ENCODE measurements around the gene SLC24A3.

SLC24A3 gene

GRCh38 chr20:19295076-19295475 lies 82.6 kb downstream of the SLC24A3 start:
- no peaks in the 10 kb centered on the region for H3F3A ChIP-seq (ENCODE audit: control insufficient read depth, insufficient read depth)
- H3K9me3 ChIP-seq (ENCODE audit: control insufficient read depth, insufficient read depth, low read length), result no peaks in the 10 kb centered on the region
- TF ChIP-seq CTCF (IDR thresholded peaks at IDR 0.05; ENCODE audit: low read depth, low read length, poor library complexity, severe bottlenecking) (no peak), EZH2phosphoT487 (IDR thresholded peaks at IDR 0.05; ENCODE audit: borderline replicate concordance, low read length) (no peak)
- H3K4me2 ChIP-seq (ENCODE audit: low read length), result no peak overlapping the region
- no peaks in the 10 kb centered on the region for H4K20me1 ChIP-seq (ENCODE audit: control insufficient read depth, insufficient read depth, low read depth, low read length)
- H3K36me3 ChIP-seq (ENCODE audit: control insufficient read depth, low read length), result no peaks in the 10 kb centered on the region
- no peaks in the 10 kb centered on the region for H3K4me1 ChIP-seq (ENCODE audit: control insufficient read depth, low read length)
- no peak overlapping the region for H3K4me3 ChIP-seq (ENCODE audit: low read length)
- no peaks in the 10 kb centered on the region for H3K79me2 ChIP-seq (ENCODE audit: control insufficient read depth, low read length)
- H3K9me2 ChIP-seq (replicated peaks; ENCODE audit: control insufficient read depth, low read length), result no peaks in the 10 kb centered on the region
- H3K27ac ChIP-seq (ENCODE audit: low read depth, low read length), result no peak overlapping the region
- H3K27me3 ChIP-seq (ENCODE audit: control insufficient read depth, low read length), result no peaks in the 10 kb centered on the region

- H3K79me2 ChIP-seq (ENCODE audit: control insufficient read depth, low read length), result no peaks in the 10 kb centered on the region
- no peaks in the 10 kb centered on the region for H3K4me1 ChIP-seq (ENCODE audit: control insufficient read depth, low read length)
- no peak overlapping the region for H3K4me2 ChIP-seq (ENCODE audit: low read length)
- H4K20me1 ChIP-seq (ENCODE audit: control insufficient read depth, insufficient read depth, low read depth, low read length), result no peaks in the 10 kb centered on the region
- H3K36me3 ChIP-seq (ENCODE audit: control insufficient read depth, low read length), result no peaks in the 10 kb centered on the region
- no peaks in the 10 kb centered on the region for H3K9me3 ChIP-seq (ENCODE audit: control insufficient read depth, insufficient read depth, low read length)
- H3K27me3 ChIP-seq (ENCODE audit: control insufficient read depth, low read length), result no peaks in the 10 kb centered on the region
- TF ChIP-seq EZH2phosphoT487 (IDR thresholded peaks at IDR 0.05; ENCODE audit: borderline replicate concordance, low read length), result no peak
- no peak for TF ChIP-seq CTCF (IDR thresholded peaks at IDR 0.05; ENCODE audit: low read depth, low read length, poor library complexity, severe bottlenecking)
- no peaks in the 10 kb centered on the region for H3K9me2 ChIP-seq (replicated peaks; ENCODE audit: control insufficient read depth, low read length)
- no peaks in the 10 kb centered on the region for H3F3A ChIP-seq (ENCODE audit: control insufficient read depth, insufficient read depth)
- H3K27ac ChIP-seq (ENCODE audit: low read depth, low read length), result no peak overlapping the region
- H3K4me3 ChIP-seq (ENCODE audit: low read length), result no peak overlapping the region
Measured at GRCh38 chr20:19298652-19299051, 86.2 kb downstream of the SLC24A3 start.

GRCh38 chr20:19300395-19300794 lies 88.0 kb downstream of the SLC24A3 start:
- no peaks in the 10 kb centered on the region for H3K27me3 ChIP-seq (ENCODE audit: control insufficient read depth, low read length)
- no peaks in the 10 kb centered on the region for H3K36me3 ChIP-seq (ENCODE audit: control insufficient read depth, low read length)
- no peaks in the 10 kb centered on the region for H3K9me3 ChIP-seq (ENCODE audit: control insufficient read depth, insufficient read depth, low read length)

More at GRCh38 chr20:19300395-19300794, 88.0 kb downstream of the SLC24A3 start:
- no peaks in the 10 kb centered on the region for H4K20me1 ChIP-seq (ENCODE audit: control insufficient read depth, insufficient read depth, low read depth, low read length)
- no peaks in the 10 kb centered on the region for H3K79me2 ChIP-seq (ENCODE audit: control insufficient read depth, low read length)
- no peaks in the 10 kb centered on the region for H3F3A ChIP-seq (ENCODE audit: control insufficient read depth, insufficient read depth)
- TF ChIP-seq CTCF (IDR thresholded peaks at IDR 0.05; ENCODE audit: low read depth, low read length, poor library complexity, severe bottlenecking) (no peak), EZH2phosphoT487 (IDR thresholded peaks at IDR 0.05; ENCODE audit: borderline replicate concordance, low read length) (no peak)
- H3K27ac ChIP-seq (ENCODE audit: low read depth, low read length), result no peak overlapping the region
- H3K9me2 ChIP-seq (replicated peaks; ENCODE audit: control insufficient read depth, low read length), result no peaks in the 10 kb centered on the region
- no peak overlapping the region for H3K4me3 ChIP-seq (ENCODE audit: low read length)
- H3K4me2 ChIP-seq (ENCODE audit: low read length), result no peak overlapping the region
- no peaks in the 10 kb centered on the region for H3K4me1 ChIP-seq (ENCODE audit: control insufficient read depth, low read length)

Measured in DOHH2 (cell line).